ENCODE results near the gene ADGRV1.
"Not testable (repeated sequence)": the region's sequence is repeated elsewhere in the genome, so short reads cannot be mapped to it uniquely, and the experiment has no call there.

DNA sequence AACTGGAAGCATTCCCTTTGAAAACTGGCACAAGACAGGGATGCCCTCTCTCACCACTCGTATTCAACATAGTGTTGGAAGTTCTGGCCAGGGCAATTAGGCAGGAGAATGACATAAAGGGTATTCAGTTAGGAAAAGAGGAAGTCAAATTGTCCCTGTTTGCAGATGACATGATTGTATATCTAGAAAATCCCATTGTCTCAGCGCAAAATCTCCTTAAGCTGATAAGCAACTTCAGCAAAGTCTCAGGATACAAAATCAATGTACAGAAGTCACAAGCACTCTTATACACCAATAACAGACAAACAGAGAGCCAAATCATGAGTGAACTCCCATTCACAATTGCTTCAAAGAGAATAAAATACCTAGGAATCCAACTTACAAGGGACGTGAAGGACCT is 128.9 kb downstream of the ADGRV1 start:
- not testable (repeated sequence) for TF ChIP-seq CTCF, POLR2AphosphoS5 (IDR thresholded peaks at IDR 0.05)
